ENCODE data around the gene SCFD2. TPM values are rescaled to one million over a fixed set of nuclear protein-coding genes. Genes with fewer than 3 reads are reported as not detected.

SCFD2 gene
- total and polyA plus RNA-seq, 2 of the 8 experiments (the other 6 are each of a cell fraction or from before 2014, with no cell fraction given): 6.2 to 10.2 TPM

GRCh38 chr4:53185869-53186585 lies 179.8 kb downstream of the SCFD2 start:
- H2AFZ ChIP-seq (ENCODE audit: low read length): no peak overlapping the region
- no peak overlapping the region for H3K9ac ChIP-seq (replicated peaks in 1 of 4; ENCODE audit: extremely low read depth in 1 of 4, low read depth in 3 of 4, low read length in 3 of 4)
- no peaks in the 10 kb centered on the region for H4K20me1 ChIP-seq (replicated peaks in 1 of 2; ENCODE audit: control insufficient read depth in 1 of 2, insufficient read depth in 2 of 2, low read length in 2 of 2)
- H2AK5ac ChIP-seq (ENCODE audit: low read depth, low read length): no peak overlapping the region
- ChIA-PET CTCF (ENCODE audit: partially characterized antibody) (interaction anchor here (0.7 kb wide), 1 partner anchor 524 kb away, joined by 3 read pairs; no protein-coding TSS in a partner anchor), POLR2A (ENCODE audit: partially characterized antibody) (no interaction called here)
- no peak overlapping the region for H3K14ac ChIP-seq (ENCODE audit: insufficient read length)
- H3K4me3 ChIP-seq (ENCODE audit: extremely low read depth in 1 of 4, insufficient read depth in 2 of 4, low read depth in 3 of 4, low read length in 4 of 4): no peak overlapping the region
- 90 to 100% methylated on average over 1 to 4 of the region's 4 CpGs for WGBS, 2 experiments (ENCODE audit: extremely low coverage in 1 of 2, insufficient coverage in 1 of 2, insufficient read length in 1 of 2, insufficient replicate concordance in 2 of 2, low coverage in 1 of 2, low lambda C conversion rate in 2 of 2, missing lambda C conversion rate in 1 of 2)
- DNase-seq (ENCODE audit: low read depth in 1 of 2, low spot score in 2 of 2) (no peak), FAIRE-seq (no peak)
- no peak overlapping the region for H3K56ac ChIP-seq (replicated peaks; ENCODE audit: insufficient read length, low read depth, low read length)
- no peaks in the 10 kb centered on the region; a peak in 1 of 4 replicates for H3K9me3 ChIP-seq (ENCODE audit: insufficient read depth in 2 of 2, low read depth in 1 of 2, low read length in 1 of 2)
- no peaks in the 10 kb centered on the region for H3K79me1 ChIP-seq (ENCODE audit: low read depth, low read length)
- H4K5ac ChIP-seq (ENCODE audit: insufficient read length, low read depth, low read length): no peak overlapping the region
- no peaks in the 10 kb centered on the region for H3K4me1 ChIP-seq (replicated peaks in 1 of 4; ENCODE audit: control insufficient read depth in 3 of 4, insufficient read depth in 4 of 4, low read length in 3 of 4)
- H3K27ac ChIP-seq (ENCODE audit: low read depth, low read length): no peak overlapping the region
- no peak overlapping the region for H3K23ac ChIP-seq (ENCODE audit: insufficient read length)
- H4K91ac ChIP-seq (replicated peaks; ENCODE audit: insufficient read length, low read length): no peak overlapping the region
- no peaks in the 10 kb centered on the region for H3K27me3 ChIP-seq (replicated peaks in 1 of 4; ENCODE audit: control insufficient read depth in 3 of 4, extremely low read depth in 1 of 4, insufficient read depth in 3 of 4, low read length in 3 of 4)
- no peaks in the 10 kb centered on the region for H3K79me2 ChIP-seq (ENCODE audit: control insufficient read depth in 1 of 2, insufficient read depth in 2 of 2, low read length in 2 of 2)
- no peak overlapping the region for H2BK20ac ChIP-seq (ENCODE audit: low read length)
- no peak overlapping the region for H2BK120ac ChIP-seq (replicated peaks; ENCODE audit: low read depth, low read length)
- no peak overlapping the region for H3K4me2 ChIP-seq (ENCODE audit: insufficient read depth in 1 of 2, low read depth in 2 of 2, low read length in 2 of 2)
- no peak overlapping the region for H3K18ac ChIP-seq (ENCODE audit: extremely low read depth, low read length)
- no peak overlapping the region for H3K4ac ChIP-seq (replicated peaks; ENCODE audit: insufficient read length, low read depth, low read length)
- H3K36me3 ChIP-seq (ENCODE audit: control insufficient read depth in 2 of 4, insufficient read depth in 4 of 4, low read length in 3 of 4): no peaks in the 10 kb centered on the region
- no peak overlapping the region for H2BK15ac ChIP-seq (ENCODE audit: low read length)
- H4K8ac ChIP-seq (ENCODE audit: extremely low read depth, insufficient read depth, low read length): no peak overlapping the region
- H2BK12ac ChIP-seq (ENCODE audit: low read depth, low read length): no peak overlapping the region
- no peak overlapping the region for H2BK5ac ChIP-seq (ENCODE audit: low read depth, low read length)
- no peaks in the 10 kb centered on the region for H3K23me2 ChIP-seq (ENCODE audit: low read depth, low read length)
- TF ChIP-seq E2F6 (IDR thresholded peaks at IDR 0.05): no peak
- no peak for TF ChIP-seq SUZ12 (IDR thresholded peaks at IDR 0.05; ENCODE audit: low read length)
- no peak for TF ChIP-seq TAF7 (optimal IDR thresholded peaks at IDR 0.05; ENCODE audit: borderline replicate concordance, low read depth, low read length)
- no peak for TF ChIP-seq RBBP5 (IDR thresholded peaks at IDR 0.05; ENCODE audit: borderline replicate concordance, low read depth, low read length)
- TF ChIP-seq FOSL1 (IDR thresholded peaks at IDR 0.05; ENCODE audit: insufficient read depth, low read depth, low read length): no peak
- no peak for TF ChIP-seq SAP30 (IDR thresholded peaks at IDR 0.05; ENCODE audit: insufficient read depth, insufficient replicate concordance, low read length)
- no peak for TF ChIP-seq ATF3 (IDR thresholded peaks at IDR 0.05; ENCODE audit: insufficient read depth, low read depth, low read length)
- no peak for TF ChIP-seq USF2 (IDR thresholded peaks at IDR 0.05; ENCODE audit: low read length)
- no peak for TF ChIP-seq SIN3A (conservative IDR thresholded peaks at IDR 0.05 in 1 of 2, IDR thresholded peaks at IDR 0.05 in 1 of 2; ENCODE audit: low read depth in 1 of 2, low read length in 2 of 2)
- TF ChIP-seq TAF1 (IDR thresholded peaks at IDR 0.05; ENCODE audit: low read depth, low read length): no peak

All from H1 (cell line).